22Rv1 (cell line): ENCODE data around the gene HRAS.

ENCODE experiments used
- ZFX ChIP-seq: fragments of 450-650 bp; IDR thresholded peaks from 2 replicates; pipeline ENCODE4 v1.6.1; 2017; ENCODE audit warnings: antibody characterized with exemption, borderline replicate concordance
- TF ChIP-seq, protein P1 (sequence below): fragments of 450-650 bp; IDR thresholded peaks from 2 replicates; pipeline ENCODE4 v1.5.1; 2017; ENCODE audit warnings: mild to moderate bottlenecking

DNA sequence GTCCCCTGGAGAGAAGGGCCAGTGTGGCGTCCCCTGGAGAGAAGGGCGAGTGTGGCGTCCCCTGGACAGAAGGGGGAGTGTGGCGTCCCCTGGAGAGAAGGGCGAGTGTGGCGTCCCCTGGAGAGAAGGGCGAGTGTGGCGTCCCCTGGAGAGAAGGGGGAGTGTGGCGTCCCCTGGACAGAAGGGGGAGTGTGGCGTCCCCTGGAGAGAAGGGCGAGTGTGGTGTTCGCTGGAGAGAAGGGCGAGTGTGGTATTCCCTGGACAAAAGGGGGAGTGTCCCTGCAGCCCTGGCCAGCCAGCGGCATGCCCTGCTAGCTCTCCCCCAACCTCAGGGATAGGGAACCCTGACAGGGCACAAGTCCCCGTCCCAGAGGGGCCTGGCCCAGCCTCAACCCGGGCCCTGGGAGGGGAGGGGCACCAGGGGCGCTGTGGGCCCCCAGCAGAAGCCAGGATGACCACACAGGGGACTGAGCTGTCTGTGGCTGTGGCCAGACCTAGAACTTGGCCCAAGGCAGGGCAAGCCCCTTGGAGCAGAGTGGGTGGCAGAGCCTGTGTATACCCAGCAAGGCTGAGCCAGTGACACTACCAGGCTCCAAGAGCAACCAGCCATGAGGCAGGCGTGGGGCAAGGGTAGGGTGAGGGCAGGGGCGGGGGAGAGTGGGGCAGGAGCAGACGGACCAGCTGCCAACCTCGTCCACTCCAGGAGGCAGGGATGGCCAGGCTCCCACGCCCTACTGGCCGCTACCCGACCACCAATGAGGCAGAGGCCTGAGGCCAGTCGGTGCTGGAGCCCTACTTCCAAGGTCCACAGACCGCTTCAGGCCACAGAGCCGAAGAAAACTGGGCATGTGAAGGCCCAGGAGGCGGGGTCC is 4.2 kb downstream of the HRAS start:
- TF ChIP-seq, protein P1, sequence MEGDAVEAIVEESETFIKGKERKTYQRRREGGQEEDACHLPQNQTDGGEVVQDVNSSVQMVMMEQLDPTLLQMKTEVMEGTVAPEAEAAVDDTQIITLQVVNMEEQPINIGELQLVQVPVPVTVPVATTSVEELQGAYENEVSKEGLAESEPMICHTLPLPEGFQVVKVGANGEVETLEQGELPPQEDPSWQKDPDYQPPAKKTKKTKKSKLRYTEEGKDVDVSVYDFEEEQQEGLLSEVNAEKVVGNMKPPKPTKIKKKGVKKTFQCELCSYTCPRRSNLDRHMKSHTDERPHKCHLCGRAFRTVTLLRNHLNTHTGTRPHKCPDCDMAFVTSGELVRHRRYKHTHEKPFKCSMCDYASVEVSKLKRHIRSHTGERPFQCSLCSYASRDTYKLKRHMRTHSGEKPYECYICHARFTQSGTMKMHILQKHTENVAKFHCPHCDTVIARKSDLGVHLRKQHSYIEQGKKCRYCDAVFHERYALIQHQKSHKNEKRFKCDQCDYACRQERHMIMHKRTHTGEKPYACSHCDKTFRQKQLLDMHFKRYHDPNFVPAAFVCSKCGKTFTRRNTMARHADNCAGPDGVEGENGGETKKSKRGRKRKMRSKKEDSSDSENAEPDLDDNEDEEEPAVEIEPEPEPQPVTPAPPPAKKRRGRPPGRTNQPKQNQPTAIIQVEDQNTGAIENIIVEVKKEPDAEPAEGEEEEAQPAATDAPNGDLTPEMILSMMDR, result no peak
- TF ChIP-seq ZFX, result no peak
